ENCODE measurements around the gene ADORA1.

Gene ADORA1

GRCh38 chr1:203196371-203196770, 68.8 kb downstream of the ADORA1 start:
- DNase-seq = no peak

- DNase-seq = no peak
Measured at GRCh38 chr1:203197625-203198024, 70.1 kb downstream of the ADORA1 start.

GRCh38 chr1:203199002-203199401, 71.5 kb downstream of the ADORA1 start:
- DNase-seq = no peak

GRCh38 chr1:203199481-203199815, 71.9 kb downstream of the ADORA1 start:
- DNase-seq = no peak

- DNase-seq = no peak
Measured at GRCh38 chr1:203199816-203200571, 72.5 kb downstream of the ADORA1 start.

GRCh38 chr1:203200916-203201315, 73.4 kb downstream of the ADORA1 start:
- DNase-seq = no peak

- DNase-seq = no peak
Measured at GRCh38 chr1:203201516-203202205, 74.1 kb downstream of the ADORA1 start.

GRCh38 chr1:203202431-203203245, 75.1 kb downstream of the ADORA1 start:
- no peak for DNase-seq

- DNase-seq = no peak
Measured at GRCh38 chr1:203204756-203205155, 77.2 kb downstream of the ADORA1 start.

GRCh38 chr1:203206129-203206687, 78.7 kb downstream of the ADORA1 start:
- no peak for DNase-seq

GRCh38 chr1:203207751-203208150, 80.2 kb downstream of the ADORA1 start:
- no peak for DNase-seq

- DNase-seq = no peak
Measured at GRCh38 chr1:203208181-203208580, 80.7 kb downstream of the ADORA1 start.

- no peak for DNase-seq
Measured at GRCh38 chr1:203210350-203210749, 82.8 kb downstream of the ADORA1 start.

- no peak for DNase-seq
Measured at GRCh38 chr1:203210988-203211387, 83.5 kb downstream of the ADORA1 start.

- no peak for DNase-seq
Measured at GRCh38 chr1:203211812-203212211, 84.3 kb downstream of the ADORA1 start.

GRCh38 chr1:203213126-203213525, 85.6 kb downstream of the ADORA1 start:
- no peak for DNase-seq

GRCh38 chr1:203214871-203215270, 87.3 kb downstream of the ADORA1 start:
- no peak for DNase-seq

- DNase-seq = peak; percentile 50
Measured at GRCh38 chr1:203215573-203215972, 88.0 kb downstream of the ADORA1 start.

- peak; percentile 76 for DNase-seq
Measured at GRCh38 chr1:203216274-203217138, 89.0 kb downstream of the ADORA1 start.
